HEK293 (cell line): ENCODE data around the gene FANCF.

Experiments used
- CTCF ChIA-PET: fragments of 350-600 bp; formaldehyde crosslinking; extraction: SDS; loops from one replicate; lab custom pipeline; 2021; ENCODE audit warnings: antibody characterized with exemption; lab: Yijun Ruan, JAX
- POLR2A ChIA-PET: fragments of 300-600 bp; formaldehyde crosslinking; extraction: SDS; loops from one replicate; lab custom pipeline; 2020; ENCODE audit warnings: antibody characterized with exemption, inconsistent platforms; lab: Yijun Ruan, JAX
- H3K27ac ChIP-seq: fragments of 200-500 bp; sonication (Bioruptor generic); 2 replicates; pipeline ENCODE4 v1.5.1; 2014; ENCODE audit warnings: low read depth, low read length, control low read depth, inconsistent platforms; ENCODE audit errors: extremely low read depth
- H3K36me3 ChIP-seq, 2 experiments: fragments of 200-500 bp in 1 of 2; sonication (Bioruptor generic) in 1 of 2; 1 replicate in 1 of 2; 2 replicates in 1 of 2; pipeline ENCODE4 v1.5.1; 2014 to 2017; ENCODE audit warnings: inconsistent platforms in 2 of 2, low read length in 2 of 2; ENCODE audit not compliant: control insufficient read depth in 2 of 2, insufficient read depth in 1 of 2
- H3K4me1 ChIP-seq: fragments of 200-500 bp; sonication (Bioruptor generic); 2 replicates; pipeline ENCODE4 v1.5.1; 2014; ENCODE audit warnings: mild to moderate bottlenecking, low read length, inconsistent platforms; ENCODE audit not compliant: control insufficient read depth, insufficient read depth
- H3K4me3 ChIP-seq: 2 replicates; pipeline ENCODE4 v1.5.1; 2011; ENCODE audit warnings: low read depth, mild to moderate bottlenecking, control low read depth, low read length, moderate library complexity
- H3K9me3 ChIP-seq: fragments of 200-500 bp; sonication (Bioruptor generic); 2 replicates; pipeline ENCODE4 v1.5.1; 2014; ENCODE audit warnings: low read depth, low read length, inconsistent platforms; ENCODE audit not compliant: control insufficient read depth, insufficient read depth
- MYNN ChIP-seq: fragments of 450-650 bp; formaldehyde crosslinking; IDR thresholded peaks from 2 replicates; pipeline ENCODE4 v1.5.1; 2016; ENCODE audit warnings: missing biosample characterization, missing genetic modification characterization, borderline replicate concordance
- OSR2 ChIP-seq: fragments of 450-650 bp; formaldehyde crosslinking; IDR thresholded peaks from 2 replicates; pipeline ENCODE4 v1.5.1; 2016; ENCODE audit warnings: missing biosample characterization, missing genetic modification characterization
- SCRT1 ChIP-seq: fragments of 450-650 bp; formaldehyde crosslinking; IDR thresholded peaks from 2 replicates; pipeline ENCODE4 v1.5.1; 2016; ENCODE audit warnings: missing biosample characterization, missing genetic modification characterization, borderline replicate concordance
- ZBTB44 ChIP-seq: fragments of 450-650 bp; IDR thresholded peaks from 2 replicates; pipeline ENCODE4 v1.5.1; 2018; ENCODE audit warnings: missing biosample characterization, mild to moderate bottlenecking, missing genetic modification characterization
- ZFP37 ChIP-seq: fragments of 450-650 bp; formaldehyde crosslinking; IDR thresholded peaks from 2 replicates; pipeline ENCODE4 v1.5.1; 2016; ENCODE audit warnings: missing biosample characterization, missing genetic modification characterization
- ZFP69B ChIP-seq: fragments of 450-650 bp; formaldehyde crosslinking; IDR thresholded peaks from 2 replicates; pipeline ENCODE4 v1.5.1; 2016; ENCODE audit warnings: missing biosample characterization, missing genetic modification characterization
- ZNF140 ChIP-seq: fragments of 450-650 bp; formaldehyde crosslinking; IDR thresholded peaks from 2 replicates; pipeline ENCODE4 v1.5.1; 2016; ENCODE audit warnings: missing biosample characterization, missing genetic modification characterization
- ZNF223 ChIP-seq: fragments of 450-650 bp; formaldehyde crosslinking; IDR thresholded peaks from 2 replicates; pipeline ENCODE4 v1.5.1; 2016; ENCODE audit warnings: missing biosample characterization, missing genetic modification characterization
- ZNF354C ChIP-seq: fragments of 450-650 bp; formaldehyde crosslinking; IDR thresholded peaks from 2 replicates; pipeline ENCODE4 v1.5.1; 2016; ENCODE audit warnings: missing biosample characterization, missing genetic modification characterization, low read depth, borderline replicate concordance
- ZNF416 ChIP-seq: fragments of 450-650 bp; formaldehyde crosslinking; IDR thresholded peaks from 2 replicates; pipeline ENCODE4 v1.5.1; 2016; ENCODE audit warnings: missing biosample characterization, missing genetic modification characterization
- ZNF423 ChIP-seq: fragments of 450-650 bp; formaldehyde crosslinking; IDR thresholded peaks from 2 replicates; pipeline ENCODE4 v1.5.1; 2016; ENCODE audit warnings: missing biosample characterization, missing genetic modification characterization
- ZNF433 ChIP-seq: fragments of 450-650 bp; formaldehyde crosslinking; IDR thresholded peaks from 2 replicates; pipeline ENCODE4 v1.5.1; 2016; ENCODE audit warnings: missing biosample characterization, missing genetic modification characterization, low read depth
- ZNF473 ChIP-seq: fragments of 450-650 bp; formaldehyde crosslinking; IDR thresholded peaks from 2 replicates; pipeline ENCODE4 v1.5.1; 2017; ENCODE audit warnings: missing biosample characterization, missing genetic modification characterization
- ZNF660 ChIP-seq: fragments of 450-650 bp; IDR thresholded peaks from 2 replicates; pipeline ENCODE4 v1.5.1; 2018; ENCODE audit warnings: missing biosample characterization, mild to moderate bottlenecking, missing genetic modification characterization
- ZNF707 ChIP-seq: fragments of 450-650 bp; formaldehyde crosslinking; IDR thresholded peaks from 2 replicates; pipeline ENCODE4 v1.5.1; 2016; ENCODE audit warnings: missing biosample characterization, missing genetic modification characterization
- ZSCAN5A ChIP-seq: fragments of 450-650 bp; formaldehyde crosslinking; IDR thresholded peaks from 2 replicates; pipeline ENCODE4 v1.5.1; 2016; ENCODE audit warnings: missing biosample characterization, missing genetic modification characterization
- TF ChIP-seq, protein P1 (sequence below): fragments of 450-650 bp; formaldehyde crosslinking; IDR thresholded peaks from 2 replicates; pipeline ENCODE4 v1.5.1; 2016; ENCODE audit warnings: missing biosample characterization, missing genetic modification characterization
- TF ChIP-seq, protein P2 (sequence below): fragments of 450-650 bp; formaldehyde crosslinking; IDR thresholded peaks from 2 replicates; pipeline ENCODE4 v1.5.1; 2016; ENCODE audit warnings: missing biosample characterization, missing genetic modification characterization
- TF ChIP-seq, protein P3 (sequence below): fragments of 450-650 bp; formaldehyde crosslinking; IDR thresholded peaks from 2 replicates; pipeline ENCODE4 v1.5.1; 2016; ENCODE audit warnings: missing biosample characterization, missing genetic modification characterization
- TF ChIP-seq, protein P4 (sequence below): fragments of 450-650 bp; formaldehyde crosslinking; IDR thresholded peaks from 2 replicates; pipeline ENCODE4 v1.5.1; 2016; ENCODE audit warnings: missing biosample characterization, missing genetic modification characterization, low read depth
- TF ChIP-seq, protein P5 (sequence below): fragments of 450-650 bp; formaldehyde crosslinking; IDR thresholded peaks from 2 replicates; pipeline ENCODE4 v1.5.1; 2016; ENCODE audit warnings: missing biosample characterization, missing genetic modification characterization, low read depth

FANCF gene

GRCh38 chr11:22602504-22602903, 23.1 kb downstream of the FANCF start:
- Histone ChIP-seq H3K9me3 (no peaks in the 10 kb centered on the region), H3K27ac (no peak overlapping the region), H3K4me1 (no peaks in the 10 kb centered on the region), H3K4me3 (no peak overlapping the region), H3K36me3 (no peaks in the 10 kb centered on the region)
- ChIA-PET CTCF (no interaction called here), POLR2A (no interaction called here)
- TF ChIP-seq ZNF140 (no peak), ZNF707 (tag by site-specific recombination) (no peak), ZSCAN5A (tag by site-specific recombination) (no peak), ZBTB44 (tag by site-specific recombination) (no peak), ZNF416 (tag by site-specific recombination) (no peak), MYNN (no peak), ZFP69B (tag by site-specific recombination) (no peak), ZNF473 (tag by site-specific recombination) (no peak), ZNF660 (tag by site-specific recombination) (no peak), ZNF354C (tag by site-specific recombination) (no peak), ZNF423 (no peak)
- TF ChIP-seq, protein P1, sequence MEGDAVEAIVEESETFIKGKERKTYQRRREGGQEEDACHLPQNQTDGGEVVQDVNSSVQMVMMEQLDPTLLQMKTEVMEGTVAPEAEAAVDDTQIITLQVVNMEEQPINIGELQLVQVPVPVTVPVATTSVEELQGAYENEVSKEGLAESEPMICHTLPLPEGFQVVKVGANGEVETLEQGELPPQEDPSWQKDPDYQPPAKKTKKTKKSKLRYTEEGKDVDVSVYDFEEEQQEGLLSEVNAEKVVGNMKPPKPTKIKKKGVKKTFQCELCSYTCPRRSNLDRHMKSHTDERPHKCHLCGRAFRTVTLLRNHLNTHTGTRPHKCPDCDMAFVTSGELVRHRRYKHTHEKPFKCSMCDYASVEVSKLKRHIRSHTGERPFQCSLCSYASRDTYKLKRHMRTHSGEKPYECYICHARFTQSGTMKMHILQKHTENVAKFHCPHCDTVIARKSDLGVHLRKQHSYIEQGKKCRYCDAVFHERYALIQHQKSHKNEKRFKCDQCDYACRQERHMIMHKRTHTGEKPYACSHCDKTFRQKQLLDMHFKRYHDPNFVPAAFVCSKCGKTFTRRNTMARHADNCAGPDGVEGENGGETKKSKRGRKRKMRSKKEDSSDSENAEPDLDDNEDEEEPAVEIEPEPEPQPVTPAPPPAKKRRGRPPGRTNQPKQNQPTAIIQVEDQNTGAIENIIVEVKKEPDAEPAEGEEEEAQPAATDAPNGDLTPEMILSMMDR (tag by site-specific recombination), result no peak
- TF ChIP-seq, protein P2, sequence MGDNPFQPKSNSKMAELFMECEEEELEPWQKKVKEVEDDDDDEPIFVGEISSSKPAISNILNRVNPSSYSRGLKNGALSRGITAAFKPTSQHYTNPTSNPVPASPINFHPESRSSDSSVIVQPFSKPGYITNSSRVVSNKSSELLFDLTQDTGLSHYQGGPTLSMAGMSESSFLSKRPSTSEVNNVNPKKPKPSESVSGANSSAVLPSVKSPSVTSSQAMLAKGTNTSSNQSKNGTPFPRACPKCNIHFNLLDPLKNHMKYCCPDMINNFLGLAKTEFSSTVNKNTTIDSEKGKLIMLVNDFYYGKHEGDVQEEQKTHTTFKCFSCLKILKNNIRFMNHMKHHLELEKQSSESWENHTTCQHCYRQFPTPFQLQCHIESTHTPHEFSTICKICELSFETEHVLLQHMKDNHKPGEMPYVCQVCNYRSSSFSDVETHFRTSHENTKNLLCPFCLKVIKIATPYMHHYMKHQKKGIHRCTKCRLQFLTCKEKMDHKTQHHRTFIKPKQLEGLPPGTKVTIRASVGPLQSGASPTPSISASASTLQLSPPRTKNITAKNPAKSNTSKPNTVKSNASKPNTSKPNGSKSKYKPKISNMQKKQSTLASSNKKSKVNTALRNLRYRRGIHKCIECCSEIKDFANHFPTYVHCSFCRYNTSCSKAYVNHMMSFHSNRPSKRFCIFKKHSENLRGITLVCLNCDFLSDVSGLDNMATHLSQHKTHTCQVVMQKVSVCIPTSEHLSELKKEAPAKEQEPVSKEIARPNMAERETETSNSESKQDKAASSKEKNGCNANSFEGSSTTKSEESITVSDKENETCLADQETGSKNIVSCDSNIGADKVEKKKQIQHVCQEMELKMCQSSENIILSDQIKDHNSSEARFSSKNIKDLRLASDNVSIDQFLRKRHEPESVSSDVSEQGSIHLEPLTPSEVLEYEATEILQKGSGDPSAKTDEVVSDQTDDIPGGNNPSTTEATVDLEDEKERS (tag by site-specific recombination), result no peak
- TF ChIP-seq, protein P3, sequence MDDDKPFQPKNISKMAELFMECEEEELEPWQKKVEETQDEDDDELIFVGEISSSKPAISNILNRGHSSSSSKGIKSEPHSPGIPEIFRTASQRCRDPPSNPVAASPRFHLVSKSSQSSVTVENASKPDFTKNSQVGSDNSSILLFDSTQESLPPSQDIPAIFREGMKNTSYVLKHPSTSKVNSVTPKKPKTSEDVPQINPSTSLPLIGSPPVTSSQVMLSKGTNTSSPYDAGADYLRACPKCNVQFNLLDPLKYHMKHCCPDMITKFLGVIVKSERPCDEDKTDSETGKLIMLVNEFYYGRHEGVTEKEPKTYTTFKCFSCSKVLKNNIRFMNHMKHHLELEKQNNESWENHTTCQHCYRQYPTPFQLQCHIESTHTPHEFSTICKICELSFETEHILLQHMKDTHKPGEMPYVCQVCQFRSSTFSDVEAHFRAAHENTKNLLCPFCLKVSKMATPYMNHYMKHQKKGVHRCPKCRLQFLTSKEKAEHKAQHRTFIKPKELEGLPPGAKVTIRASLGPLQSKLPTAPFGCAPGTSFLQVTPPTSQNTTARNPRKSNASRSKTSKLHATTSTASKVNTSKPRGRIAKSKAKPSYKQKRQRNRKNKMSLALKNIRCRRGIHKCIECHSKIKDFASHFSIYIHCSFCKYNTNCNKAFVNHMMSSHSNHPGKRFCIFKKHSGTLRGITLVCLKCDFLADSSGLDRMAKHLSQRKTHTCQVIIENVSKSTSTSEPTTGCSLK (tag by site-specific recombination), result no peak

GRCh38 chr11:22599458-22599857, 26.2 kb downstream of the FANCF start:
- no peaks in the 10 kb centered on the region for H3K4me1 ChIP-seq
- no peak overlapping the region for H3K27ac ChIP-seq
- ChIA-PET POLR2A (no interaction called here), CTCF (no interaction called here)
- no peaks in the 10 kb centered on the region for H3K36me3 ChIP-seq
- H3K4me3 ChIP-seq, result no peak overlapping the region
- TF ChIP-seq ZNF433 (tag by site-specific recombination) (no peak), ZNF473 (tag by site-specific recombination) (no peak), ZNF223 (tag by site-specific recombination) (no peak), SCRT1 (tag by site-specific recombination) (no peak), OSR2 (tag by site-specific recombination) (no peak), ZFP37 (tag by site-specific recombination) (no peak)
- TF ChIP-seq, protein P4, sequence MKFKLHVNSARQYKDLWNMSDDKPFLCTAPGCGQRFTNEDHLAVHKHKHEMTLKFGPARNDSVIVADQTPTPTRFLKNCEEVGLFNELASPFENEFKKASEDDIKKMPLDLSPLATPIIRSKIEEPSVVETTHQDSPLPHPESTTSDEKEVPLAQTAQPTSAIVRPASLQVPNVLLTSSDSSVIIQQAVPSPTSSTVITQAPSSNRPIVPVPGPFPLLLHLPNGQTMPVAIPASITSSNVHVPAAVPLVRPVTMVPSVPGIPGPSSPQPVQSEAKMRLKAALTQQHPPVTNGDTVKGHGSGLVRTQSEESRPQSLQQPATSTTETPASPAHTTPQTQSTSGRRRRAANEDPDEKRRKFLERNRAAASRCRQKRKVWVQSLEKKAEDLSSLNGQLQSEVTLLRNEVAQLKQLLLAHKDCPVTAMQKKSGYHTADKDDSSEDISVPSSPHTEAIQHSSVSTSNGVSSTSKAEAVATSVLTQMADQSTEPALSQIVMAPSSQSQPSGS (tag by site-specific recombination), result no peak
- TF ChIP-seq, protein P5, sequence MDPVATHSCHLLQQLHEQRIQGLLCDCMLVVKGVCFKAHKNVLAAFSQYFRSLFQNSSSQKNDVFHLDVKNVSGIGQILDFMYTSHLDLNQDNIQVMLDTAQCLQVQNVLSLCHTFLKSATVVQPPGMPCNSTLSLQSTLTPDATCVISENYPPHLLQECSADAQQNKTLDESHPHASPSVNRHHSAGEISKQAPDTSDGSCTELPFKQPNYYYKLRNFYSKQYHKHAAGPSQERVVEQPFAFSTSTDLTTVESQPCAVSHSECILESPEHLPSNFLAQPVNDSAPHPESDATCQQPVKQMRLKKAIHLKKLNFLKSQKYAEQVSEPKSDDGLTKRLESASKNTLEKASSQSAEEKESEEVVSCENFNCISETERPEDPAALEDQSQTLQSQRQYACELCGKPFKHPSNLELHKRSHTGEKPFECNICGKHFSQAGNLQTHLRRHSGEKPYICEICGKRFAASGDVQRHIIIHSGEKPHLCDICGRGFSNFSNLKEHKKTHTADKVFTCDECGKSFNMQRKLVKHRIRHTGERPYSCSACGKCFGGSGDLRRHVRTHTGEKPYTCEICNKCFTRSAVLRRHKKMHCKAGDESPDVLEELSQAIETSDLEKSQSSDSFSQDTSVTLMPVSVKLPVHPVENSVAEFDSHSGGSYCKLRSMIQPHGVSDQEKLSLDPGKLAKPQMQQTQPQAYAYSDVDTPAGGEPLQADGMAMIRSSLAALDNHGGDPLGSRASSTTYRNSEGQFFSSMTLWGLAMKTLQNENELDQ (tag by site-specific recombination), result no peak
- H3K9me3 ChIP-seq, result no peaks in the 10 kb centered on the region
